Measurements from ENCODE around the gene CEP83. TPM values are rescaled to one million over a fixed set of nuclear protein-coding genes. Genes with fewer than 3 reads are reported as not detected.

The CEP83 gene
- total RNA-seq, 1 donor = 14.2 TPM

DNA sequence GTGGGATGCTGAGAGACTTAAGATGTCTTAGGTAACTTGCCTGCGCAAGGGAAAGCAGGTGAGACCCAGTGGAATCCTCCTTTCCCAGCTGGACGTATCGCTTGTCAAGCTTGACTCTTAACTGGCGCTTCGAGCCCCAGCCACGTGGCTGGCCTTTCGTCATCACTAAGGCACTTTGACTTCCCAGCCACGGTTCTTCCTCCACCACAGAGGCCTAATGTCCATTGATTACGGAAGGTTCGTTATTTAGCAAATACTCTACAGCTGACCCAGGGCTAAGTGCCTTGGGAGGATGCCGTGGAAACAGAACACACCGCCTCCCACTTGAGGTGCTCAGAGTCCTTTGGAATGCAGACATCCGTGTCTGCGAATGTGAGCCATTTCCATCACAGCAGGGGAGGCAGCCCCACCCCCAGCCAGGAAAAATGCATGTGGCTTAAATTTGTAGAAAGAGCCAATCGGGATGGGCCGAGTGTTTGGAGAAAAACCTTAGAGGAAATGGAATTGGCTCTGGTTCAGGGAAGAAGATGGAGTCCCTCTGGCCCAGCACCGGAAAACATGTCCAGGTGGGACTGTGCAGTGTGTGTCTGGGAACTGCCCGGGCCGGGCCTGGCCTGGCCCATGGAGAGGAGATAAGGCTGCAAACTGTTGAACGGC is 195.6 kb downstream of the CEP83 start:
- H3K4me3 ChIP-seq (ENCODE audit: low read depth, low read length) = no peak overlapping the region
- no peak for DNase-seq (ENCODE audit: low read depth)
- TF ChIP-seq, protein P1, sequence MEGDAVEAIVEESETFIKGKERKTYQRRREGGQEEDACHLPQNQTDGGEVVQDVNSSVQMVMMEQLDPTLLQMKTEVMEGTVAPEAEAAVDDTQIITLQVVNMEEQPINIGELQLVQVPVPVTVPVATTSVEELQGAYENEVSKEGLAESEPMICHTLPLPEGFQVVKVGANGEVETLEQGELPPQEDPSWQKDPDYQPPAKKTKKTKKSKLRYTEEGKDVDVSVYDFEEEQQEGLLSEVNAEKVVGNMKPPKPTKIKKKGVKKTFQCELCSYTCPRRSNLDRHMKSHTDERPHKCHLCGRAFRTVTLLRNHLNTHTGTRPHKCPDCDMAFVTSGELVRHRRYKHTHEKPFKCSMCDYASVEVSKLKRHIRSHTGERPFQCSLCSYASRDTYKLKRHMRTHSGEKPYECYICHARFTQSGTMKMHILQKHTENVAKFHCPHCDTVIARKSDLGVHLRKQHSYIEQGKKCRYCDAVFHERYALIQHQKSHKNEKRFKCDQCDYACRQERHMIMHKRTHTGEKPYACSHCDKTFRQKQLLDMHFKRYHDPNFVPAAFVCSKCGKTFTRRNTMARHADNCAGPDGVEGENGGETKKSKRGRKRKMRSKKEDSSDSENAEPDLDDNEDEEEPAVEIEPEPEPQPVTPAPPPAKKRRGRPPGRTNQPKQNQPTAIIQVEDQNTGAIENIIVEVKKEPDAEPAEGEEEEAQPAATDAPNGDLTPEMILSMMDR (IDR thresholded peaks at IDR 0.05; ENCODE audit: insufficient read depth, low read depth, low read length) = no peak

DNA sequence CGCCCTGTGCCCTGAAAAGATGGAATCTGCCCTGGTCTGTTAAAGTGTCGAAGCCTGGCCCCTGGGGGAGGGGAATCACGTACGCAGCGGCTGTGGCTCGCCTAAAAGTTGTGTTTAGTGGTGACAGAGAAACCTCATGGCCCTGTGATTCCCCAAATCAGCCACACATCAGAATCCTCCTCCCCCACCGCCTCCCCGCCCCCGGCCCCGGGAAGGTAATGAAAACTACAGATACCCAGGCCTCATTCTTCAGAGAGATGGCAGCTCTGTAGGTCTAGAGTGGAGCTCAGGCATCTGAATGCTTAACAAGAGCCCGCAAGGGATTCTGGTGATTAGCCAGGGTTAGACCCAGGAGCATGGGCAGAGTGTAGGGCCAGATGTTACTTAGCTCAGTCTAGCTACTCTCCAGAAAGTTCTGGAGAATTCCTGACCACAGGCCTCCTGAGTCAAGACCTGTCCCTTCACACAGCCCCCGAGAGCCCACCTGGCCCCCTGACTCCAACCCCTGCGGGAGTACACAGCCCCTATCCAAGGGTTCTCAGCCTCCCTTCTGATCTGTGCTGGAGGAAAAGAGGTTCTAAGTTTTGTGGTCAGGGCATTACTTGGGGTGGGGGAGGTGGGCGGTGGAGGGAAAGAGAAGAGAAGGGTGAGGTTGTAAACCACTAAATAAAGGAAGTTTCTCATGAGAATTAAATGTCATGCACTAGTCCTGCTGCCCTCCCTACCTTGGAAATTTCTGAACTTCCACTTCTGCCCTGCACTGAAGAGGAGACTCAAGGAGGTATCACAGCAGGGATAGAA is 196.5 kb downstream of the CEP83 start:
- TF ChIP-seq, protein P1 (IDR thresholded peaks at IDR 0.05; ENCODE audit: insufficient read depth, low read depth, low read length) = no peak
- H3K4me3 ChIP-seq (ENCODE audit: low read depth, low read length) = peak overlapping the region; percentile 66
- no peak for DNase-seq (ENCODE audit: low read depth)

DNA sequence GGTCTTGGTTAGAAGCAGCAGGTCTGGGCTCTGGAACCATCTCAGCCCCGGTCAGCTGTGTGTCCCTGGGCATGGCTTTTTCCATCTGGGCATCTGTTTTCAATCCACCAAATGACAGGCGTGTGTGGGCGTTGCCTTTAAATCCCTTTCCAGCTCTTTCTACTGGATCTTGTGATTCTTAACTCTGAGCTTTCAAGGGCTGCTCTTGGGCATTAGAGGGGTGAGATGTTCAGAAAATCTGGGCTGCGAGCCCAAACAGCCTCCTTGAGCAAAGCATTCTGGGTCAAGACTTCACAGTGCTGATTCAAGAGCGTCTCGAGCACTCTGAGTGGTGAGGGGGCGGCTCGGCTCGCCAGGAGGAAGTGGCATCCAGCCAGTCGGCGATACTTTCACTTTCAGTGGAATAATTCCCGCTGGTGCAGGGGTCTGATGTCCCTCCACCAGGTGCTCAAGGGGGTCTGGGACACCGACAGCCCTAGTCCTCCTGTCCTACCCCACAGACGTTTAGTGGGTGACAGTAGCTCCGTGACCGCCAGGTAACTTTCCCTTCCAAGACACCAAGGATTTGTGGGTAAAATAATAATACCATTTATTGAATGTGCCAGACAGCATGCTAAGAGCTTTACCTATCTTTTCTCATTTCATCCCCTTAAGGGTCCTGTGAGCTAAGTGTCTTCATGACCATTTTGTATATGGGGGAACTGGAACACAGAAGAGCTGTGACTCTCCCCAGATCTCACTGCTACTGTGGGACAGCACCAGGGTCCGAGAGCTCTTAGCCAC is 197.2 kb downstream of the CEP83 start:
- peak overlapping the region; percentile 66 for H3K4me3 ChIP-seq (ENCODE audit: low read depth, low read length)
- TF ChIP-seq, protein P1 (IDR thresholded peaks at IDR 0.05; ENCODE audit: insufficient read depth, low read depth, low read length) = no peak
- peak; percentile 93 for DNase-seq (ENCODE audit: low read depth)

DNA sequence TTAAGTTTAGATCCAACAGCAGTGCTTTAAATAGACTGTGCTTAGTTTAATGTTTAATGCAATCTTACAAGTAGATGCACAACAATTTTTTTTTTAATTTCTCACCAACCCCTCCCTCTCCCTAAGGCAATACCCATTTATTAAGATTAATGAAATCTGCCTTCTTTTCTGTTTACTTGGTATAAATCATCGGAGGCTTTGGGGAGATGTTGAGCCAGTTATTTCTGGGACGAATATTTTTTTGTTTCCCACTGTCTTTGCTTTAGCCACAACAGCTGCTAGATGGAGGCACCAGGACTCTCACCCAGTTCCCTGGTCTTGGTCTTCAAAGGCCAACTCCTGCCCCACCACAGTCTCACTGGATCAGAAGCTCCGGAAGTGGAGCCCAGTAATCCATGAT is 197.9 kb downstream of the CEP83 start:
- peak overlapping the region; percentile 66 for H3K4me3 ChIP-seq (ENCODE audit: low read depth, low read length)
- no peak for DNase-seq (ENCODE audit: low read depth)

DNA sequence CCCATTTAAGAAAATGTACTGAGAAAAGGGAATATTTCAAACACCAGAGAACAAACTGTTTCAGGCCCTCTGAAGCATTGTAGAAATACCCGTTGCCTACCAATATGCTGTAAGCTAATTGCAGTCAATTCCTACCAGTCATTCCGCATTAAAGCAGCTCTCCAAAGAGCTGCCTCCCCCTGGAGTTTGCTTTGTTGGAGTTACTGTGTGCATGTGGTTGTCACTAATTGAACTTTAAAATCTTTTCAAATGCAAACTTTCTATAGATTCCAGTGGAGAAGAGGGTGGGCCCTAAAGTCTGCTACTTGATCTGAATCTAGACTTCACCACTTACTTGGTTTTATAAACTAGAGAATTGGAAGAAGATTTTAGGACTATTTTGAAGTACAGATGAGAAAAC is 198.5 kb downstream of the CEP83 start:
- DNase-seq (ENCODE audit: low read depth) = no peak
- H3K4me3 ChIP-seq (ENCODE audit: low read depth, low read length) = no peak overlapping the region
- TF ChIP-seq, protein P1 (IDR thresholded peaks at IDR 0.05; ENCODE audit: insufficient read depth, low read depth, low read length) = no peak

More for the DNA sequence above, 197.9 kb downstream of the CEP83 start:
- TF ChIP-seq, protein P1 (IDR thresholded peaks at IDR 0.05; ENCODE audit: insufficient read depth, low read depth, low read length) = no peak

DNA sequence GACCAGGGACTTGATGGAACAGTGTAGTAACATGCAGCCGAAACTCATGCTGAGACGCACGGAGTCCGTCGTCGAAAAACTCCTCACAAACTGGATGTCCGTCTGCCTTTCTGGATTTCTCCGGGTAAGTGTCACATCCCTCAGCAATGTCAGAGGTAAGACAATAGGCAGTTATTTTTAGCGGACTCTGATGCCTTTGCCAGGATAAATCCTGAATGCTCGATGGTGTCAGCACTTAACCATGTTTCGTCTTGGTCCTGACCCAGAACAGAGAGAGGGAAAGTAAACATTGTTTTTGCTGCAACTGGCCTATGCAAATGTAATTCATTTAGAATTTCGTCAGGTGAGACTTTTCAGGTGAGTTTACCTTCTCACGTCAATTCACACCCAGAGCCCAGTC is 198.9 kb downstream of the CEP83 start:
- TF ChIP-seq, protein P1 (IDR thresholded peaks at IDR 0.05; ENCODE audit: insufficient read depth, low read depth, low read length) = no peak
- no peak for DNase-seq (ENCODE audit: low read depth)

More for the DNA sequence above, 198.9 kb downstream of the CEP83 start:
- H3K4me3 ChIP-seq (ENCODE audit: low read depth, low read length) = no peak overlapping the region
